GM21786 (cell line): ENCODE results near the gene RPS29.
"Not testable (repeated sequence)": the region's sequence is repeated elsewhere in the genome, so short reads cannot be mapped to it uniquely, and the experiment has no call there.

ENCODE experiments used
- ATAC-seq: cut with Tn5 transposase; IDR thresholded peaks from one replicate; pipeline ENCODE4 v1.9.1; 2021; ENCODE audit not compliant: unreplicated experiment

RPS29 gene

GRCh38 chr14:49598485-49599300, 12.5 kb upstream of the RPS29 start, which contains the start of gene LRR1:
Gene LRR1 (plus strand): TSS chr14:49598940. CDS start chr14:49599021, 81 bp downstream.
- ATAC-seq, result peak; percentile 41

GRCh38 chr14:49598189-49598484, 12.0 kb upstream of the RPS29 start:
- ATAC-seq, result no peak

GRCh38 chr14:49594347-49595091, 8.3 kb upstream of the RPS29 start:
- peak; percentile 36 for ATAC-seq

GRCh38 chr14:49593016-49593415, 6.8 kb upstream of the RPS29 start:
- no peak for ATAC-seq

GRCh38 chr14:49589387-49589786, 3.2 kb upstream of the RPS29 start:
- no peak for ATAC-seq

- peak; percentile 26 for ATAC-seq
These were observed 687 bp upstream of the RPS29 start for GRCh38 chr14:49586673-49587460.

- not testable (repeated sequence) for ATAC-seq
These were observed 1.1 kb downstream of the RPS29 start for GRCh38 chr14:49584981-49585640.

- no peak for ATAC-seq
These were observed 2.1 kb downstream of the RPS29 start for GRCh38 chr14:49584058-49584457.

GRCh38 chr14:49583629-49584028, 2.6 kb downstream of the RPS29 start:
- ATAC-seq, result no peak

- no peak for ATAC-seq
These were observed 3.8 kb downstream of the RPS29 start for GRCh38 chr14:49582113-49582977.

- ATAC-seq, result no peak
These were observed 4.7 kb downstream of the RPS29 start for GRCh38 chr14:49581209-49582112.

GRCh38 chr14:49579841-49580240, 6.3 kb downstream of the RPS29 start:
- no peak for ATAC-seq

GRCh38 chr14:49578141-49578540, 8.0 kb downstream of the RPS29 start:
- ATAC-seq, result no peak

- ATAC-seq, result no peak
These were observed 12.1 kb downstream of the RPS29 start for GRCh38 chr14:49574038-49574437.

- no peak for ATAC-seq
These were observed 16.9 kb downstream of the RPS29 start for GRCh38 chr14:49569281-49569680.

GRCh38 chr14:49566714-49567113, 19.5 kb downstream of the RPS29 start:
- ATAC-seq, result no peak

GRCh38 chr14:49559979-49560768, 26.0 kb downstream of the RPS29 start:
- ATAC-seq, result no peak

- no peak for ATAC-seq
These were observed 32.3 kb downstream of the RPS29 start for GRCh38 chr14:49553892-49554291.
